CD14-positive monocyte (primary cell): ENCODE measurements around the gene SYNPO2. TPM values are rescaled to one million over a fixed set of nuclear protein-coding genes. Genes with fewer than 3 reads are reported as not detected.
"Not testable (repeated sequence)": the region's sequence is repeated elsewhere in the genome, so short reads cannot be mapped to it uniquely, and the experiment has no call there.

ENCODE experiments used
- DNase-seq, 3 donors: peaks; one replicate each; pipeline ENCODE4 v3.0.0-alpha.2; 2011 to 2022
- H2AFZ ChIP-seq: 2 replicates; pipeline ENCODE4 v1.6.0; 2012; ENCODE audit warnings: mild to moderate bottlenecking, low read depth, low read length, inconsistent platforms; ENCODE audit not compliant: insufficient read depth, poor library complexity, severe bottlenecking
- H3K27ac ChIP-seq, 2 donors: 1 replicate in 1 of 2; 2 replicates in 1 of 2; pipeline ENCODE4 v1.5.1; 2012 to 2013; ENCODE audit warnings: low read length in 2 of 2, control low read depth in 1 of 2, inconsistent platforms in 1 of 2, low read depth in 1 of 2, mild to moderate bottlenecking in 1 of 2
- H3K27me3 ChIP-seq, 2 donors: one replicate each; pipeline versions ENCODE4 v1.6.0 to v1.6.1; 2011 to 2013; ENCODE audit warnings: low read length in 2 of 2; ENCODE audit not compliant: control insufficient read depth in 2 of 2, insufficient read depth in 2 of 2
- H3K36me3 ChIP-seq, 2 donors: replicated peaks in 1 of 2; 1 replicate in 1 of 2; 2 replicates in 1 of 2; pipeline versions ENCODE4 v1.5.1 to v1.6.1; 2012 to 2013; ENCODE audit warnings: low read length in 2 of 2, control low read depth in 1 of 2, inconsistent platforms in 1 of 2, mild to moderate bottlenecking in 1 of 2; ENCODE audit not compliant: insufficient read depth in 2 of 2, control insufficient read depth in 1 of 2
- H3K4me1 ChIP-seq, 2 donors: 1 replicate in 1 of 2; 2 replicates in 1 of 2; pipeline versions ENCODE4 v1.5.1 to v1.6.1; 2012 to 2013; ENCODE audit warnings: low read length in 2 of 2, control low read depth in 1 of 2, inconsistent platforms in 1 of 2, mild to moderate bottlenecking in 1 of 2, moderate library complexity in 1 of 2; ENCODE audit not compliant: insufficient read depth in 2 of 2, control insufficient read depth in 1 of 2
- H3K4me2 ChIP-seq: replicated peaks from 2 replicates; pipeline ENCODE3; 2012; ENCODE audit warnings: low read length, moderate library complexity, mild to moderate bottlenecking; ENCODE audit not compliant: poor library complexity, severe bottlenecking; ENCODE audit errors: extremely low read depth
- H3K4me3 ChIP-seq, 3 experiments: fragments of 200-600 bp in 1 of 3; sonication (generic) in 1 of 3; replicated peaks in 1 of 3; 1 replicate in 2 of 3; 2 replicates in 1 of 3; pipeline ENCODE4 v1.5.1; 2011 to 2013; ENCODE audit warnings: low read length in 3 of 3, mild to moderate bottlenecking in 3 of 3, control low read depth in 2 of 3, low read depth in 2 of 3, inconsistent platforms in 1 of 3, moderate library complexity in 1 of 3
- H3K79me2 ChIP-seq: 2 replicates; pipeline ENCODE4 v1.6.0; 2012; ENCODE audit warnings: mild to moderate bottlenecking, control low read depth, inconsistent platforms, low read length, moderate library complexity; ENCODE audit not compliant: insufficient read depth
- H3K9ac ChIP-seq: 2 replicates; pipeline ENCODE4 v1.6.0; 2017; ENCODE audit warnings: low read length, mild to moderate bottlenecking; ENCODE audit not compliant: insufficient read depth, poor library complexity, severe bottlenecking
- H3K9me3 ChIP-seq, 2 donors: replicated peaks in 1 of 2; 1 replicate in 1 of 2; 2 replicates in 1 of 2; pipeline versions ENCODE4 v1.5.1 to v1.6.1; 2012 to 2013; ENCODE audit warnings: low read length in 2 of 2, control low read depth in 1 of 2; ENCODE audit not compliant: control insufficient read depth in 1 of 2, insufficient read depth in 1 of 2
- H4K20me1 ChIP-seq: 2 replicates; pipeline ENCODE4 v1.6.0; 2012; ENCODE audit warnings: mild to moderate bottlenecking, low read length, control low read depth, moderate library complexity; ENCODE audit not compliant: insufficient read depth
- H3K27ac Mint-ChIP-seq, 7 donors: one replicate each; pipeline ENCODE4 v1.8.0; 2020; ENCODE audit warnings: mild to moderate bottlenecking in 7 of 7, mixed read lengths in 7 of 7, moderate library complexity in 6 of 7, inconsistent platforms in 2 of 7
- H3K27me3 Mint-ChIP-seq, 3 donors: one replicate each; pipeline ENCODE4 v1.8.0; 2021 to 2022; ENCODE audit warnings: low read depth in 3 of 3, mild to moderate bottlenecking in 3 of 3, mixed read lengths in 3 of 3, moderate library complexity in 3 of 3, inconsistent platforms in 1 of 3
- H3K36me3 Mint-ChIP-seq, 2 donors: one replicate each; pipeline ENCODE4 v1.8.0; 2020; ENCODE audit warnings: mixed read lengths in 2 of 2, inconsistent platforms in 1 of 2, mild to moderate bottlenecking in 1 of 2
- H3K4me1 Mint-ChIP-seq: one replicate; pipeline ENCODE4 v1.8.0; 2020; ENCODE audit warnings: mild to moderate bottlenecking, mixed read lengths
- H3K4me3 Mint-ChIP-seq, 2 donors: one replicate each; pipeline ENCODE4 v1.8.0; 2020; ENCODE audit warnings: mild to moderate bottlenecking in 2 of 2, mixed read lengths in 2 of 2, moderate library complexity in 1 of 2
- H3K9me3 Mint-ChIP-seq, 7 donors: one replicate each; pipeline ENCODE4 v1.8.0; 2020 to 2022; ENCODE audit warnings: mixed read lengths in 7 of 7, mild to moderate bottlenecking in 6 of 7, moderate library complexity in 6 of 7, inconsistent platforms in 2 of 7
- WGBS: methylation state at CpG from one replicate; pipeline ENCODE4 v1.1.5; 2013; ENCODE audit warnings: missing lambda C conversion rate; ENCODE audit not compliant: insufficient coverage; 5-methylcytosine and 5-hydroxymethylcytosine counted together
- intact Hi-C, 2 donors: fragments of 100-400 bp; cut with micrococcal nuclease; formaldehyde crosslinking; loops; one replicate each; pipeline versions ENCODE4 v1.15.0 to v1.15.1; 2023
- polyA plus RNA-seq, 3 donors: library from polyadenylated mRNA; depleted of rRNA in 1 of 3; unstranded in 2 of 3; stranded (reverse) in 1 of 3; fragments of 300-500 nt in 2 of 3; fragments of >200 nt in 1 of 3; fragmentation: Illumina TruSeq in 2 of 3; gene quantifications; 1 replicate in 2 of 3; 2 replicates in 1 of 3; pipeline ENCODE4 v1.2.3, GENCODE V29; 2012 to 2021
- TF ChIP-seq, protein P1 (sequence below): fragments of 200-600 bp; IDR thresholded peaks from one replicate; pipeline ENCODE4 v1.8.0; 2022; ENCODE audit warnings: antibody characterized with exemption, mild to moderate bottlenecking

SYNPO2 gene
- polyA plus RNA-seq, 3 donors: 0.04 TPM; not detected in 2

DNA sequence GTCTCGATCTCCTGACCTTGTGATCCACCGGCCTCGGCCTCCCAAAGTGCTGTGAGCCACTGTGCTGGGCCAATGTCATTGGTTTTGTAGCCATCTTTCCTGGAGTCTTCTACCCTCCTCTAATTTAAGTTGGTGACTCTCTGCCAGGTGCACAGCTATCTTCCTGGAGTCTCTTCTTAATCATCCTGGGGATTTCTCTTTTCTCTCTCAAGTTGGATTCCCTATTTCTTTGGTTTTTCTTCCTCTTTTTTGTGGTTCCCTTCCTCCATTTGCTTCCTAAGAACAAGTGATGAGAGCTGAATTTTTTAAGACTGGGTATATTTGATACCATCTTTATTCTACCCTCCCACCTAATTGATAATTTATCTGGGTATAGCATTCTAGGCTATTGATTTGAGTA lies 113.8 kb downstream of the SYNPO2 start:
- H3K4me2 ChIP-seq: no peak overlapping the region
- H3K9ac ChIP-seq: no peak overlapping the region
- Mint-ChIP-seq H3K4me1 (peaks cover 22% of the 10 kb centered on the region), H3K27ac (peak overlapping the region; percentile 87 to 95 (median 94)), H3K27me3 (peaks cover 1 to 3% (median 2%) of the 10 kb centered on the region in 3 donors), H3K36me3 (peaks cover 0 to 4% of the 10 kb centered on the region in 2 donors), H3K4me3 (no peak overlapping the region), H3K9me3 (peaks cover 0 to 11% (median 7%) of the 10 kb centered on the region in 7 donors)
- H3K27me3 ChIP-seq: no peaks in the 10 kb centered on the region
- DNase-seq: peak; percentile 9 to 82 (median 48)
- intact Hi-C loops: loop anchor here in 1 of 2 donors (10.0 kb wide), 1 partner anchor 102 kb away; no protein-coding TSS in a partner anchor
- peak overlapping the region; percentile 43 to 78 for H3K27ac ChIP-seq
- H3K79me2 ChIP-seq: no peaks in the 10 kb centered on the region
- H4K20me1 ChIP-seq: no peaks in the 10 kb centered on the region
- H3K36me3 ChIP-seq: no peaks in the 10 kb centered on the region
- H3K4me1 ChIP-seq: peaks cover 13 to 20% of the 10 kb centered on the region in 2 donors
- WGBS: 50% methylated on average over 2 of the region's 3 CpGs
- no peaks in the 10 kb centered on the region for H3K9me3 ChIP-seq
- TF ChIP-seq, protein P1, sequence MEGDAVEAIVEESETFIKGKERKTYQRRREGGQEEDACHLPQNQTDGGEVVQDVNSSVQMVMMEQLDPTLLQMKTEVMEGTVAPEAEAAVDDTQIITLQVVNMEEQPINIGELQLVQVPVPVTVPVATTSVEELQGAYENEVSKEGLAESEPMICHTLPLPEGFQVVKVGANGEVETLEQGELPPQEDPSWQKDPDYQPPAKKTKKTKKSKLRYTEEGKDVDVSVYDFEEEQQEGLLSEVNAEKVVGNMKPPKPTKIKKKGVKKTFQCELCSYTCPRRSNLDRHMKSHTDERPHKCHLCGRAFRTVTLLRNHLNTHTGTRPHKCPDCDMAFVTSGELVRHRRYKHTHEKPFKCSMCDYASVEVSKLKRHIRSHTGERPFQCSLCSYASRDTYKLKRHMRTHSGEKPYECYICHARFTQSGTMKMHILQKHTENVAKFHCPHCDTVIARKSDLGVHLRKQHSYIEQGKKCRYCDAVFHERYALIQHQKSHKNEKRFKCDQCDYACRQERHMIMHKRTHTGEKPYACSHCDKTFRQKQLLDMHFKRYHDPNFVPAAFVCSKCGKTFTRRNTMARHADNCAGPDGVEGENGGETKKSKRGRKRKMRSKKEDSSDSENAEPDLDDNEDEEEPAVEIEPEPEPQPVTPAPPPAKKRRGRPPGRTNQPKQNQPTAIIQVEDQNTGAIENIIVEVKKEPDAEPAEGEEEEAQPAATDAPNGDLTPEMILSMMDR: no peak
- no peak overlapping the region for H2AFZ ChIP-seq
- H3K4me3 ChIP-seq: no peak overlapping the region

DNA sequence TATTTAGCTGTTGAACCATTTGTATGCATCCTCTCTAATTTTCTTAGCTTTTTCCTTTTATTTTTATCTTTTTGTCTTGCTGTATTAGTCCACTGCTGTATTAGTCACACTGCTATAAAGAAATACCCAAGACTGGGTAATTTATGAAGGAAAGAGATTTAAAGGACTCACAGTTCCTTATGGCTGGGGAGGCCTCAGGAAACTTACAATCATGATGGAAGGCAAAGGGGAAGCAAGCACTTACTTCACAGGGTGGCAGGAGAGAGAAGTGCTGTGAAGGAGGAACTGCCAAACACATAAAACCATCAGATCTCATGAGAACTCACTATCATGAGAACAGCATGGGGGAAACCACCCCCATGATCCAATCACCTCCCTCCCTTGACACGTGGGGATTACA lies 114.3 kb downstream of the SYNPO2 start:
- not testable (repeated sequence) for H3K4me3 ChIP-seq, H3K27me3 ChIP-seq, H3K27me3 Mint-ChIP-seq, H2AFZ ChIP-seq, H3K79me2 ChIP-seq, H3K36me3 ChIP-seq, H4K20me1 ChIP-seq, H3K36me3 Mint-ChIP-seq, H3K9me3 ChIP-seq, H3K4me2 ChIP-seq, H3K9ac ChIP-seq
- intact Hi-C loops: loop anchor here in 1 of 2 donors (10.0 kb wide), 1 partner anchor 102 kb away; no protein-coding TSS in a partner anchor
- Mint-ChIP-seq H3K27ac (peak overlapping the region; percentile 87 to 95 (median 94)), H3K4me3 (peak overlapping the region in 1 of 2 donors; percentile 35), H3K9me3 (peaks cover 0 to 11% (median 7%) of the 10 kb centered on the region in 7 donors), H3K4me1 (peaks cover 26% of the 10 kb centered on the region)
- Histone ChIP-seq H3K27ac (peak overlapping the region; percentile 62 to 78), H3K4me1 (peaks cover 15 to 22% of the 10 kb centered on the region in 2 donors)
- peak; percentile 74 to 95 (median 76) for DNase-seq
- no CpG with 5 or more reads among the region's 1 CpG for WGBS
